ENCODE measurements around the gene ELOF1.

DNA sequence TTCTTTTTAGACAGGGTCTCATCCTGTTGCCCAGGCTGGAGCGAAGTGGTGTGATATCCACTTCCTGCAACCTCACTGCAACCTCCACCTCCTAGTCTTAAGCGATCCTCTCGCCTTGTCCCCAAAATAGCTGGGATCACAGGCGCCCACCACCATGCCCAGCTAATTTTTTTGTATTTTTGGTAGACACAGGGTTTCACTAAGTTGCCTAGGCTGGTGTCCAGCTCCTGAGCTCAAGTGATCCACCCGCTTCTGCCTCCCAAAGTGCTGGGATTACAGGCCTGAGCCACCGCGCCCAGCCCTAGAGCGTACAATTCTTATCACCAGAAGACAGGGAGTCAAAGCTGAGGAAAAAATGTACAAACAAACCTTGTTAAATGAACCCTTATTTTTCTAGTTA, 4.5 kb upstream of the ELOF1 start:
- TF ChIP-seq, protein P1, sequence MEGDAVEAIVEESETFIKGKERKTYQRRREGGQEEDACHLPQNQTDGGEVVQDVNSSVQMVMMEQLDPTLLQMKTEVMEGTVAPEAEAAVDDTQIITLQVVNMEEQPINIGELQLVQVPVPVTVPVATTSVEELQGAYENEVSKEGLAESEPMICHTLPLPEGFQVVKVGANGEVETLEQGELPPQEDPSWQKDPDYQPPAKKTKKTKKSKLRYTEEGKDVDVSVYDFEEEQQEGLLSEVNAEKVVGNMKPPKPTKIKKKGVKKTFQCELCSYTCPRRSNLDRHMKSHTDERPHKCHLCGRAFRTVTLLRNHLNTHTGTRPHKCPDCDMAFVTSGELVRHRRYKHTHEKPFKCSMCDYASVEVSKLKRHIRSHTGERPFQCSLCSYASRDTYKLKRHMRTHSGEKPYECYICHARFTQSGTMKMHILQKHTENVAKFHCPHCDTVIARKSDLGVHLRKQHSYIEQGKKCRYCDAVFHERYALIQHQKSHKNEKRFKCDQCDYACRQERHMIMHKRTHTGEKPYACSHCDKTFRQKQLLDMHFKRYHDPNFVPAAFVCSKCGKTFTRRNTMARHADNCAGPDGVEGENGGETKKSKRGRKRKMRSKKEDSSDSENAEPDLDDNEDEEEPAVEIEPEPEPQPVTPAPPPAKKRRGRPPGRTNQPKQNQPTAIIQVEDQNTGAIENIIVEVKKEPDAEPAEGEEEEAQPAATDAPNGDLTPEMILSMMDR (IDR thresholded peaks at IDR 0.05; ENCODE audit: borderline replicate concordance, extremely low read depth, low read length, poor library complexity, severe bottlenecking) = no peak
- no peak for TF ChIP-seq EZH2 (IDR thresholded peaks at IDR 0.05; ENCODE audit: borderline replicate concordance, low read depth, low read length, severe bottlenecking)

Data from DND-41 (cell line).